CD4-positive, alpha-beta T cell treated with Interleukin-2 at 100 ng/mL for 4 hours (primary cell): ENCODE data around the gene CFAP97D2.
"Not testable (repeated sequence)": the region's sequence is repeated elsewhere in the genome, so short reads cannot be mapped to it uniquely, and the experiment has no call there.

Experiments used
- DNase-seq: peaks from one replicate; pipeline ENCODE4 v3.0.0-alpha.2; 2020; ENCODE audit warnings: low spot score

Gene CFAP97D2

GRCh38 chr13:114158869-114159666 is 20.0 kb upstream of the CFAP97D2 start:
- DNase-seq = not testable (repeated sequence)

GRCh38 chr13:114161028-114161556 is 18.0 kb upstream of the CFAP97D2 start:
- DNase-seq = no peak

GRCh38 chr13:114161644-114162532 is 17.2 kb upstream of the CFAP97D2 start:
- DNase-seq = peak; percentile 52

- DNase-seq = no peak
Measured at GRCh38 chr13:114162533-114162922, 16.5 kb upstream of the CFAP97D2 start.

GRCh38 chr13:114164053-114164452 is 15.0 kb upstream of the CFAP97D2 start:
- no peak for DNase-seq

- no peak for DNase-seq
Measured at GRCh38 chr13:114164681-114165429, 14.2 kb upstream of the CFAP97D2 start.

- DNase-seq = no peak
Measured at GRCh38 chr13:114166381-114167131, 12.5 kb upstream of the CFAP97D2 start.

- no peak for DNase-seq
Measured at GRCh38 chr13:114167426-114167825, 11.6 kb upstream of the CFAP97D2 start.

- DNase-seq = no peak
Measured at GRCh38 chr13:114167885-114168284, 11.2 kb upstream of the CFAP97D2 start.

GRCh38 chr13:114173272-114173671 is 5.8 kb upstream of the CFAP97D2 start:
- DNase-seq = no peak

GRCh38 chr13:114173745-114174144 is 5.3 kb upstream of the CFAP97D2 start:
- DNase-seq = no peak

GRCh38 chr13:114174529-114174961 is 4.5 kb upstream of the CFAP97D2 start:
- DNase-seq = no peak

GRCh38 chr13:114176359-114176902 is 2.6 kb upstream of the CFAP97D2 start:
- DNase-seq = not testable (repeated sequence)

- no peak for DNase-seq
Measured at GRCh38 chr13:114177245-114178010, 1.6 kb upstream of the CFAP97D2 start.

GRCh38 chr13:114185182-114185971 is 6.3 kb downstream of the CFAP97D2 start:
- DNase-seq = no peak

- DNase-seq = peak; percentile 33
Measured at GRCh38 chr13:114194853-114195252, 15.8 kb downstream of the CFAP97D2 start.

- DNase-seq = no peak
Measured at GRCh38 chr13:114196629-114197028, 17.6 kb downstream of the CFAP97D2 start.

- DNase-seq = no peak
Measured at GRCh38 chr13:114198556-114198955, 19.5 kb downstream of the CFAP97D2 start.

- DNase-seq = not testable (repeated sequence)
Measured at GRCh38 chr13:114199526-114199925, 20.5 kb downstream of the CFAP97D2 start.
